GM12873 (cell line): ENCODE results near the gene ACO2.

Experiments
- TF ChIP-seq, protein P1 (sequence below): IDR thresholded peaks from 2 replicates; pipeline ENCODE4 v1.5.1; 2012; ENCODE audit warnings: low read depth, mild to moderate bottlenecking, moderate library complexity, low read length, control low read depth; ENCODE audit not compliant: insufficient read depth; ENCODE audit errors: missing control alignments

Gene ACO2

DNA sequence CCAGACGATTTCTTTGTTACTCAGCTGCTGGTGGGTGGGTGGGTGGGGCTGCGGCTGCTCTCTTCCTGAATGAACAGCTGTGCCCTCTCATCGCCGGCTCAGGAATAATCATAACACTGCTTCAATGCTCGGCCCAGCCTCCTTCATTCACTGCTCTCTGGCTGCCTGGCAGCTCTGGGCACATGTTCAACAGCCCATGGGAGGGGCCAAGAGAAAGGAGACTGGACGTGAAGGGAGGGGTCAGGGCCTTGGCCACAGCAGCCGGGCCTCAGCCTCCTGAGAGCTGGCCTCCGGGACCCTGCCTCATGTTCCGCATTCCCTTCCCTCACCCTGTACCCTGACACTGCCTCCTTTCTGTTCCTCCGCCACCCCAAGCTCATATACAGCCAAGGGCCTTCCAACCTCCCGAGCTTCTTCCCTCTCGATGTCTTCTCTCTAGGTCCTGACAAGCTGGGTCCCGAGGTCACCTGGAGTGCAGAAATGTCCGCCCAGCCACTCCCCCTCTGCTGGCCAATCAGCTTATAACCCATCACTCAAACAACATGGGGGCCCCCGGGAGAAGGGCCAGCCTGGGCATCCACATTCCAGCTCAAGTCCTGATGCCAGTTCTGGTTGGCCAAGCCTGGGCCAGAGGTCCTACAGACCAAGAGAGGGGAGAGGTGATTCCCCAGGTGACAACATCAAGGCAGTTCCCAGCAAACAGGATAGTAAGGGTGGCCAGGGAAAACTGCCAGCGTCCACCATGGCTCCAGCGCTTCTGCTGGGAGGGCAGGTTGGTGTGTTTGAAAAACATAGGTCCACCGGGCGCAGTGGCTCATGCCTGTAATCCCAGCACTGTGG, 88.7 kb downstream of the ACO2 start:
- TF ChIP-seq, protein P1, sequence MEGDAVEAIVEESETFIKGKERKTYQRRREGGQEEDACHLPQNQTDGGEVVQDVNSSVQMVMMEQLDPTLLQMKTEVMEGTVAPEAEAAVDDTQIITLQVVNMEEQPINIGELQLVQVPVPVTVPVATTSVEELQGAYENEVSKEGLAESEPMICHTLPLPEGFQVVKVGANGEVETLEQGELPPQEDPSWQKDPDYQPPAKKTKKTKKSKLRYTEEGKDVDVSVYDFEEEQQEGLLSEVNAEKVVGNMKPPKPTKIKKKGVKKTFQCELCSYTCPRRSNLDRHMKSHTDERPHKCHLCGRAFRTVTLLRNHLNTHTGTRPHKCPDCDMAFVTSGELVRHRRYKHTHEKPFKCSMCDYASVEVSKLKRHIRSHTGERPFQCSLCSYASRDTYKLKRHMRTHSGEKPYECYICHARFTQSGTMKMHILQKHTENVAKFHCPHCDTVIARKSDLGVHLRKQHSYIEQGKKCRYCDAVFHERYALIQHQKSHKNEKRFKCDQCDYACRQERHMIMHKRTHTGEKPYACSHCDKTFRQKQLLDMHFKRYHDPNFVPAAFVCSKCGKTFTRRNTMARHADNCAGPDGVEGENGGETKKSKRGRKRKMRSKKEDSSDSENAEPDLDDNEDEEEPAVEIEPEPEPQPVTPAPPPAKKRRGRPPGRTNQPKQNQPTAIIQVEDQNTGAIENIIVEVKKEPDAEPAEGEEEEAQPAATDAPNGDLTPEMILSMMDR: no peak

DNA sequence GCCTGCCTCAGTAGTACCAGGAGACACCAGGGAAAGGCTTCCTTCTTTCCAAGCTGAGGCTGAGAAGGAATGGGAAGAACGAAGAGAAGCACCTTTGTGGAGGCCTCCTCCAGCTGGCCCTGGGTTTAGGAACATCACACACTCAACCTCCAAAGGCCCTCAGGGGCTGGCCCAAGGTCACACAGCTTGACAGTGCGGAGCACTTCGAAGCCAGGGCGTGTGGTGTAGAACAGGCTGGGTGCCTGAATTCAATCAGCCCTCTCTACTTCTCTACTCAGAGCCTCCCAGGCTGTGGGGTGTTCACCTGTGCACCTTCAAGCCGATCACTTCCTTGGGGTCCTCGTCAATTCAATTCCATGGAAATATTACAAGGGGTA, 91.2 kb downstream of the ACO2 start:
- TF ChIP-seq, protein P1: no peak

DNA sequence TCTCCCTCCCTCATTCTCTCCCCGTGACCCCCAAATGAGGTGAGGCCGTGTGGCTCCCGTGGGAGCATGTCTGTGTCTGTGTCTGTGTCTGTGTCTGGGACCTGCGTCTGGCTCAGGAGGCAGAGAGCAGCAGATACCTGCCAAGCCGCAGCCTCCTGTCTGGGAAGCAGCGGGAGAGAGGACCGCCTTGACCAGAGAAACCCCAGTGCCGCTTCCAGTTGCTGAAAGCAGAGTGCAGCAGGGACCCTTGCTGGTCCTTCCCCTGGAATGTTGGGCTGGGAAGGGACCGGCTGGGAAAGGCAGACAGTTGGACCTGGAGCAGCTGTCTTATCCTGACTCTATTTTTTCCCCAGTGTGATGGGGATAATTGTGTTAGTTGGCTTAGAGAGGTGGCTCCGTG, 92.4 kb downstream of the ACO2 start:
- TF ChIP-seq, protein P1: no peak

DNA sequence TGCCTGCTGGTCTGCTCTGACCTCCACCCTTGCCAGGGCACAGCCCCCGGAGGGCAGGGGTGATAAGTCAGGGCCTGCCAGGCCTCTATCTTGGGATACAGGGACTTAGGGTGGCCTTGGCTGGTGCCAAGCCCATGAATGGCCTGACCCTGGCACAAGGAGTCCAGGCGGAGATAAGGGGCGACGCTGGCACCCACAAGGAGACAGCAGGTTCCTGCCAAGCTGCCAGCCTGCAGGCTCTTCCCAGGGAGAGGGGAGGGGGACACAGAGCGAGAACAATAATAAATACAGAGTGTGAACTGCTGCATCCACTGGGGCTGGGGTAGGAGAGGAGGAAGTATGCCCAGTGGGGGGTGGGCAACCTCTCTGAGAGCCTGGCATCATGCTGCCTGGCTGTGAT, 92.9 kb downstream of the ACO2 start:
- TF ChIP-seq, protein P1: no peak

DNA sequence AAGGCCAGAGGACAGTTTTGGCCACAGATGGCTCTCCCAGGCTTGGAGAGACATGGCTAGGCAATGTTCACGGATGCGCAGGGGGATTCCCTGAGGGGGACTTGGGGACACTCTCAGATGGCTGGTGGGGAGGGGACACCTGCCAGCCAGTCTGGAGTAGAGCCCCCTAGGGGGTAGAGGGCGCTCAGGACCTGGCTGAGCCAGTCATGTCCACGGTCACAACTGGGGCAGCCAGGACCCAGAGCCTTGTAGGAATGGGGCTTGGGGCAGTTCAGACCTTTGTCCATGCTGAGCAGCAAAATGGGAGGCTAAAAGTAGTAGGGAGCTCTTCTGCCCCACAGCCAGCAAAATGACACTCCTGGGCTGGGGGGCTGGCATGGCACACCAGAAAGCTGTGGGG, 93.5 kb downstream of the ACO2 start:
- TF ChIP-seq, protein P1: no peak

DNA sequence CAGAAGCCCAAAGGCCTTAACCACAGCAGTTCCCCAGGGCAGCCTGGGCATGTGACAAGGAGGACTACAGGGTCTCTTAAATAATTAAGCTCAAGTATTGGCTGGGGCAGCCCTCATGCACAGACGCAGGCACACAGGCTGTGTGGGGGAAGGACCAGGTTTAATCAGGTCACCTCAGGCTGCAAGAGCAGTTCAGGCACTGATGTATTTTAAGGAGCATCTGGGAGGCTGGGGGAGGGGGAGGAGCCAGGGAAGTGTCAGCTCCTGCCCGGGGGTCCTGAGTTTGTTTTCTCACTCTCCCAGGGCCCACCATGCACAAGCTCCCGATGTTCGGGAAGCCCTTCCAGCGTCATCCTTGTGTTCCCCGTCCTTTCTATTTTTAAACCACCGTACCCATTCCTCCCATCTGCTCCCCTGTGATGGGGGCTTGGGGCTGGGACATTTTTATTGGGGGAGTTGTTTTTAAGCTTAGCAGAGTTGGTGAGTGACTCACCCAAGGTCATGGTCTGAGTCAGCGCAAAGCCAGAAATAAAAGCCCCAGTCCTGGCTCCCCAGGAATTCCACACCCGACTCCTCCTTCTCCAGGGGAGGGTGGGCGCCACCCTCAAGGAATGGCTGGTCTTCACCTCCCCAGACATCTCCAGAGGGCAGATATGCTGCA, 94.3 kb downstream of the ACO2 start:
- TF ChIP-seq, protein P1: no peak

DNA sequence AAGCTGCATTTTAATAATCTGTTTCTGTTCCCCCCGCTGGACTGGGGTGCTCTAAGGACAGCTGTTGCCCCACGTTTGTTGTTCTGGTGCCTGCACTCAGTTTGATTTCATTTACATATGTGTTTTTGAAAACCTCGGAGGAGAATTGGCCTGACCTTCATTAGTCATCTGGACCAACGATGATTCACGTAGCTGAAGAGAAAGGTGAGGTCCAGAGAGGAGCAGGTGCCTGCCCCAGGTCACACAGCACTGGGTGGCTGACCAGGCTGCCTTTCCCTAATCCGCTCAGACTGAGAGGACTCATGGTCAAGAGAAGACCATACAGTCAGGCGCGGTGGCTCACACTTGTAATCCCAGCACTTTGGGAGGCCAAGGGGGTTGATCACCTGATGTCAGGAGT, 95.6 kb downstream of the ACO2 start:
- TF ChIP-seq, protein P1: no peak
